ENCODE results near the gene TREML4. TPM values are rescaled to one million over a fixed set of nuclear protein-coding genes. Genes with fewer than 3 reads are reported as not detected.

Gene TREML4
- polyA plus RNA-seq, result not detected in 3 replicates
- polyA plus RNA-seq (2011; ENCODE audit: low read depth), result not detected
- not detected in 2 replicates for polyA plus RNA-seq (2011; cell fraction: cytosol; rRNA removed)
- polyA plus RNA-seq (2011; cell fraction: nucleus; rRNA removed), result not detected in 2 replicates
- not detected in 2 replicates for polyA plus RNA-seq (2012; ENCODE audit: low replicate concordance)
- polyA minus RNA-seq, result not detected in 3 replicates
- not detected for polyA minus RNA-seq (2011; cell fraction: cytosol; rRNA and poly(A)+ RNA removed)
- polyA minus RNA-seq (2011; cell fraction: nucleus; rRNA and poly(A)+ RNA removed), result not detected in 2 replicates

- no peaks in the 10 kb centered on the region for H4K20me1 ChIP-seq (ENCODE audit: control insufficient read depth, extremely low read depth, insufficient read depth, low read length)
- H3K36me3 ChIP-seq (ENCODE audit: control insufficient read depth in 2 of 2, extremely low read depth in 1 of 2, insufficient read depth in 2 of 2, low read length in 2 of 2), result no peaks in the 10 kb centered on the region
- no peaks in the 10 kb centered on the region for H3K9me1 ChIP-seq (ENCODE audit: control insufficient read depth, extremely low read depth, insufficient read depth, low read length)
- TF ChIP-seq CTCF (optimal IDR thresholded peaks at IDR 0.05 in 1 of 3, IDR thresholded peaks at IDR 0.05 in 1 of 3, conservative IDR thresholded peaks at IDR 0.05 in 1 of 3; ENCODE audit: extremely low read depth in 1 of 3, insufficient read depth in 2 of 3, low read length in 3 of 3), result no peak
- no peak for TF ChIP-seq EZH2 (IDR thresholded peaks at IDR 0.05; ENCODE audit: low read length)
- no peak within 1 kb of the TSS for H3K4me2 ChIP-seq (ENCODE audit: control insufficient read depth, extremely low read depth, insufficient read depth, low read depth, low read length)
- no peaks in the 10 kb centered on the region for H3K79me2 ChIP-seq (ENCODE audit: control insufficient read depth, insufficient read depth, low read length)
- no peak within 1 kb of the TSS for H3K4me3 ChIP-seq (ENCODE audit: control insufficient read depth in 2 of 3, extremely low read depth in 1 of 3, insufficient read depth in 2 of 3, low read depth in 1 of 3, low read length in 3 of 3)
- no peaks in the 10 kb centered on the region for H3K4me1 ChIP-seq (ENCODE audit: control insufficient read depth, extremely low read depth, insufficient read depth, low read length)
- H3K27me3 ChIP-seq (ENCODE audit: control insufficient read depth, extremely low read depth, insufficient read depth, low read length), result peaks cover 9% of the 10 kb centered on the region
- dilution Hi-C loops (cut with MboI; ENCODE audit: extremely low pct_ligation_motif_present, low sequenced_read_pairs), result no loop called here
- FAIRE-seq (no peak), DNase-seq (ENCODE audit: low read depth, low spot score) (no peak)
- H3K9ac ChIP-seq (ENCODE audit: control insufficient read depth, extremely low read depth, insufficient read depth, low read length), result no peak within 1 kb of the TSS
- no peak within 1 kb of the TSS for H2AFZ ChIP-seq (ENCODE audit: control insufficient read depth, low read length)
- no peak within 1 kb of the TSS for H3K27ac ChIP-seq (ENCODE audit: control insufficient read depth, insufficient read depth, low read length)
- no peaks in the 10 kb centered on the region for H3K9me3 ChIP-seq (ENCODE audit: control insufficient read depth, low read depth, low read length)
Observed at GRCh38 chr6:41228096-41228495, at the start of gene TREML4. TREML4 (plus strand) TSS chr6:41228349; CDS start chr6:41228428, 79 bp downstream.

GRCh38 chr6:41179163-41179562 lies 49.0 kb upstream of the TREML4 start:
- Histone ChIP-seq H3K4me3 (ENCODE audit: control insufficient read depth in 2 of 3, extremely low read depth in 1 of 3, insufficient read depth in 2 of 3, low read depth in 1 of 3, low read length in 3 of 3) (no peak overlapping the region), H3K9ac (ENCODE audit: control insufficient read depth, extremely low read depth, insufficient read depth, low read length) (no peak overlapping the region), H3K9me1 (ENCODE audit: control insufficient read depth, extremely low read depth, insufficient read depth, low read length) (no peaks in the 10 kb centered on the region), H3K27ac (ENCODE audit: control insufficient read depth, insufficient read depth, low read length) (no peak overlapping the region), H3K27me3 (ENCODE audit: control insufficient read depth, extremely low read depth, insufficient read depth, low read length) (peaks cover 10% of the 10 kb centered on the region), H2AFZ (ENCODE audit: control insufficient read depth, low read length) (no peak overlapping the region), H4K20me1 (ENCODE audit: control insufficient read depth, extremely low read depth, insufficient read depth, low read length) (no peaks in the 10 kb centered on the region), H3K9me3 (ENCODE audit: control insufficient read depth, low read depth, low read length) (no peaks in the 10 kb centered on the region), H3K4me1 (ENCODE audit: control insufficient read depth, extremely low read depth, insufficient read depth, low read length) (peaks cover 4% of the 10 kb centered on the region), H3K4me2 (ENCODE audit: control insufficient read depth, extremely low read depth, insufficient read depth, low read depth, low read length) (no peak overlapping the region), H3K79me2 (ENCODE audit: control insufficient read depth, insufficient read depth, low read length) (no peaks in the 10 kb centered on the region), H3K36me3 (ENCODE audit: control insufficient read depth in 2 of 2, extremely low read depth in 1 of 2, insufficient read depth in 2 of 2, low read length in 2 of 2) (no peaks in the 10 kb centered on the region)
- FAIRE-seq (no peak), DNase-seq (ENCODE audit: low read depth, low spot score) (no peak)
- TF ChIP-seq EZH2 (IDR thresholded peaks at IDR 0.05; ENCODE audit: low read length), result no peak
- TF ChIP-seq CTCF (optimal IDR thresholded peaks at IDR 0.05 in 1 of 3, IDR thresholded peaks at IDR 0.05 in 1 of 3, conservative IDR thresholded peaks at IDR 0.05 in 1 of 3; ENCODE audit: extremely low read depth in 1 of 3, insufficient read depth in 2 of 3, low read length in 3 of 3), result no peak
- dilution Hi-C loops (cut with MboI; ENCODE audit: extremely low pct_ligation_motif_present, low sequenced_read_pairs), result loop anchor here (25.0 kb wide), 1 partner anchor 92 kb away; no protein-coding TSS in a partner anchor

Data from keratinocyte (primary cell).